Testis (tissue), 2 donors: ENCODE measurements around the gene USP15.

Experiments used
- CTCF ChIP-seq, 3 experiments: fragments of 450-650 bp in 2 of 3; fragments of 200-600 bp in 1 of 3; sonication (generic) in 1 of 3; IDR thresholded peaks; one replicate each; pipeline ENCODE4 v1.5.1; 2016 to 2019; ENCODE audit warnings: antibody characterized with exemption in 3 of 3, mild to moderate bottlenecking in 2 of 3, moderate library complexity in 1 of 3
- POLR2A ChIP-seq: fragments of 450-650 bp; IDR thresholded peaks from one replicate; pipeline ENCODE4 v1.6.1; 2017; ENCODE audit warnings: antibody characterized with exemption, mild to moderate bottlenecking, moderate library complexity

GRCh38 chr12:62382526-62382925 is 122.3 kb downstream of the USP15 start:
- TF ChIP-seq CTCF (IDR thresholded peaks at IDR 0.05) (no peak), POLR2A (no peak)
